ENCODE measurements around the gene TMEM179. TPM values are rescaled to one million over a fixed set of nuclear protein-coding genes. Genes with fewer than 3 reads are reported as not detected.
A peak's percentile ranks its signal among the peaks of the same experiment; 100 is the strongest.

The TMEM179 gene
- total and polyA plus RNA-seq, 2 of the 8 experiments (the other 6 are each of a cell fraction or from before 2014, with no cell fraction given) = 2.9 to 4.0 TPM

GRCh38 chr14:104563742-104564615, 40.6 kb downstream of the TMEM179 start (continued):
- TF ChIP-seq SP2 (IDR thresholded peaks at IDR 0.05; ENCODE audit: low read length) = no peak
- peak; percentile 79; the same call in 1 of the 2 replicates for TF ChIP-seq GABPA (IDR thresholded peaks at IDR 0.05; ENCODE audit: borderline replicate concordance, insufficient read depth, low read length)
- TF ChIP-seq RAD21 (IDR thresholded peaks at IDR 0.05 in 1 of 2, conservative IDR thresholded peaks at IDR 0.05 in 1 of 2; ENCODE audit: low read depth in 2 of 2, low read length in 2 of 2) = peak; percentile 97
- no peak for TF ChIP-seq CBX5 (IDR thresholded peaks at IDR 0.05; ENCODE audit: low read depth, low read length)
- no peak for TF ChIP-seq RBBP5 (IDR thresholded peaks at IDR 0.05; ENCODE audit: borderline replicate concordance, low read depth, low read length)
- no peak for TF ChIP-seq RXRA (IDR thresholded peaks at IDR 0.05; ENCODE audit: insufficient read depth, low read depth, low read length)
- no peak for TF ChIP-seq ZNF274 (IDR thresholded peaks at IDR 0.05; ENCODE audit: borderline replicate concordance, extremely low read depth, low read length)
- no peak for TF ChIP-seq CTBP2 (IDR thresholded peaks at IDR 0.05; ENCODE audit: borderline replicate concordance, insufficient read depth, insufficient read length, low read length)
- TF ChIP-seq SIX5 (IDR thresholded peaks at IDR 0.05; ENCODE audit: low read depth, low read length) = no peak

Data from H1 (cell line).